Skeletal muscle tissue (tissue), 4 donors: ENCODE results near the gene IQCM. TPM values are rescaled to one million over a fixed set of nuclear protein-coding genes. Genes with fewer than 3 reads are reported as not detected.
A peak's percentile ranks its signal among the peaks of the same experiment; 100 is the strongest.

Source experiments
- H3K27ac ChIP-seq: one replicate; pipeline ENCODE4 v1.7.0; 2013; ENCODE audit warnings: mild to moderate bottlenecking, low read depth, low read length, inconsistent platforms
- H3K27me3 ChIP-seq, 3 donors: one replicate each; pipeline ENCODE4 v1.7.0; 2013; ENCODE audit warnings: low read length in 3 of 3; ENCODE audit not compliant: control insufficient read depth in 3 of 3, insufficient read depth in 3 of 3
- H3K36me3 ChIP-seq, 3 donors: one replicate each; pipeline ENCODE4 v1.7.0; 2013; ENCODE audit warnings: low read length in 3 of 3; ENCODE audit not compliant: control insufficient read depth in 3 of 3, insufficient read depth in 3 of 3
- H3K4me1 ChIP-seq, 3 donors: one replicate each; pipeline ENCODE4 v1.7.0; 2013; ENCODE audit warnings: low read length in 3 of 3, mild to moderate bottlenecking in 3 of 3; ENCODE audit not compliant: control insufficient read depth in 3 of 3, insufficient read depth in 3 of 3
- H3K4me3 ChIP-seq, 3 donors: one replicate each; pipeline ENCODE4 v1.7.0; 2013; ENCODE audit warnings: low read length in 3 of 3
- H3K9ac ChIP-seq, 3 donors: one replicate each; pipeline ENCODE4 v1.7.0; 2013; ENCODE audit warnings: low read length in 3 of 3, mild to moderate bottlenecking in 3 of 3, moderate library complexity in 2 of 3, low read depth in 1 of 3
- H3K9me3 ChIP-seq, 3 donors: one replicate each; pipeline ENCODE4 v1.7.0; 2013; ENCODE audit warnings: low read length in 3 of 3; ENCODE audit not compliant: control insufficient read depth in 3 of 3
- total RNA-seq: library from RNA; depleted of rRNA; stranded (reverse); fragments of >200 nt; gene quantifications from one replicate; pipeline ENCODE4 v1.2.3, GENCODE V29; 2014
- donor health status: Osteomylitis.

Gene IQCM
- total RNA-seq, 1 donor from 2014 or later: not detected

GRCh38 chr4:149466446-149466845 lies 349.2 kb downstream of the IQCM start:
- no peak overlapping the region for H3K27ac ChIP-seq
- H3K4me3 ChIP-seq: no peak overlapping the region
- H3K9me3 ChIP-seq: no peaks in the 10 kb centered on the region
- no peaks in the 10 kb centered on the region for H3K36me3 ChIP-seq
- no peaks in the 10 kb centered on the region for H3K27me3 ChIP-seq
- H3K9ac ChIP-seq: no peak overlapping the region
- no peaks in the 10 kb centered on the region for H3K4me1 ChIP-seq

GRCh38 chr4:149465955-149466354 lies 349.7 kb downstream of the IQCM start:
- no peaks in the 10 kb centered on the region for H3K9me3 ChIP-seq
- no peak overlapping the region for H3K9ac ChIP-seq
- H3K4me1 ChIP-seq: no peaks in the 10 kb centered on the region
- H3K27ac ChIP-seq: no peak overlapping the region
- no peak overlapping the region for H3K4me3 ChIP-seq
- no peaks in the 10 kb centered on the region for H3K27me3 ChIP-seq
- no peaks in the 10 kb centered on the region for H3K36me3 ChIP-seq

DNA sequence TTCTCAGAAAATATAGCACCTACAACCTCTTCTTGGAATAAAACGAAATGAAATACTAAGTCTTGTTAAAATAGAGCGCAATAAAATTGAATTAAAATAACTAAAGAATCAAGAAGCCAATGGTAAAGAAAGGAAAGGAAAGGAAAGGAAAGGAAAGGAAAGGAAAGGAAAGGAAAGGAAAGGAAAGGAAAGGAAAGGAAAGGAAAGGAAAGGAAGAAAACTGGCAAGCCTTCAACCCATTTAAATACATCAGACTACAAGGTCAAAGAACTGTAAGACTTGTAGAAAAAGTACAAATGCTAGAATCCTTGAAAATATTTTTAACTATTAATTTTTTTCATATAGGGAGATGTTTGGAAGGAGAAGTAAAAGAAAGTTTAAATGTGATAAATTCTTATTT lies 372.1 kb downstream of the IQCM start:
- no peak overlapping the region for H3K27ac ChIP-seq
- H3K4me3 ChIP-seq: no peak overlapping the region
- H3K9ac ChIP-seq: no peak overlapping the region
- no peaks in the 10 kb centered on the region for H3K9me3 ChIP-seq
- H3K4me1 ChIP-seq: no peaks in the 10 kb centered on the region
- no peaks in the 10 kb centered on the region for H3K36me3 ChIP-seq
- no peaks in the 10 kb centered on the region for H3K27me3 ChIP-seq

DNA sequence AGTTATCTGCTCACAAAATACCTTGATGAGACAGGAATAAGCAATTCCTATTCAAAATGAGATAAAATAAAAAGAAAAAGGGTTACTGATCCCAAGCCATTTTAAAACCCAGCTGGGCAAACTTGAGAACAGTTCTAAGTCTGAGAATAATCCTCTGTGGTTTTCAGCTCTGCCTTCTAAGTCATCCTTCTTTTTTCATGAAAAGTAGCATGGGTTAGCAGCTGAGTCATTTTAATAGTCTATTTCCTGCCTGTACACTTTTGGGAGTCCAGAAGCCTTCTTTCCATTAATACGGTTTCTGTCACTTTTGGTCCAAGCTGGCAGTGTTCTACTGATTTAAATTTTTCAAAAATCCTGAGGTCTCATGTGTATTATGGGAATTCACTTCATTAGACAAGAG lies 374.3 kb downstream of the IQCM start:
- no peaks in the 10 kb centered on the region for H3K36me3 ChIP-seq

GRCh38 chr4:149426461-149426860 lies 389.2 kb downstream of the IQCM start:
- no peaks in the 10 kb centered on the region for H3K4me1 ChIP-seq
- no peak overlapping the region for H3K27ac ChIP-seq
- no peaks in the 10 kb centered on the region for H3K9me3 ChIP-seq
- no peaks in the 10 kb centered on the region for H3K27me3 ChIP-seq
- H3K36me3 ChIP-seq: no peaks in the 10 kb centered on the region
- no peak overlapping the region for H3K4me3 ChIP-seq
- no peak overlapping the region for H3K9ac ChIP-seq

More for the DNA sequence above, 374.3 kb downstream of the IQCM start:
- Histone ChIP-seq H3K9ac (no peak overlapping the region), H3K4me3 (no peak overlapping the region), H3K9me3 (no peaks in the 10 kb centered on the region), H3K27me3 (no peaks in the 10 kb centered on the region), H3K4me1 (no peaks in the 10 kb centered on the region), H3K27ac (no peak overlapping the region)

DNA sequence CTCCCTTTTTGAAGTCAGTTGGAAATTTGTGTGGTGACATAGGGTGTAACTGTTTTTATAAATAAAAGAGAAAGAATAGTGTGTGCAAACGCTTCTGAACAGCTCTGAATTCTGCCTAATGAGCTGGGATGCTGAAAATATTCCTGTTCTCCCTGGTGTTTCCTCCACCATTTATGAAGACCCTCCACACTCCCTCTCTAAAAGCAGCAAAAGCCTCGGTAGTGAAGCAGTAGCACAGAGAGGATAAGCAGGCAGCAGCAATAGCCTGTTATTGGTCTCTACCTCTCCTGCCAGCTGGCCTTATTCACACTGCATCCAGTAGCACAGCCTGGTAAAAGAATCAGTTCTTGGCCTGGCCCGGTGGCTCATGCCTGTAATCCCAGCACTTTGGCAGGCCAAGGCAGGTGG lies 406.1 kb downstream of the IQCM start:
- Histone ChIP-seq H3K4me3 (no peak overlapping the region), H3K36me3 (no peaks in the 10 kb centered on the region), H3K9ac (no peak overlapping the region), H3K27ac (peak overlapping the region; percentile 23), H3K9me3 (no peaks in the 10 kb centered on the region), H3K4me1 (no peaks in the 10 kb centered on the region), H3K27me3 (no peaks in the 10 kb centered on the region)

- no peaks in the 10 kb centered on the region for H3K9me3 ChIP-seq
- peak overlapping the region; percentile 23 for H3K27ac ChIP-seq
- H3K4me1 ChIP-seq: no peaks in the 10 kb centered on the region
- H3K27me3 ChIP-seq: no peaks in the 10 kb centered on the region
- no peak overlapping the region for H3K4me3 ChIP-seq
- no peaks in the 10 kb centered on the region for H3K36me3 ChIP-seq
- no peak overlapping the region for H3K9ac ChIP-seq
Observed at GRCh38 chr4:149409146-149409545, 406.5 kb downstream of the IQCM start.

DNA sequence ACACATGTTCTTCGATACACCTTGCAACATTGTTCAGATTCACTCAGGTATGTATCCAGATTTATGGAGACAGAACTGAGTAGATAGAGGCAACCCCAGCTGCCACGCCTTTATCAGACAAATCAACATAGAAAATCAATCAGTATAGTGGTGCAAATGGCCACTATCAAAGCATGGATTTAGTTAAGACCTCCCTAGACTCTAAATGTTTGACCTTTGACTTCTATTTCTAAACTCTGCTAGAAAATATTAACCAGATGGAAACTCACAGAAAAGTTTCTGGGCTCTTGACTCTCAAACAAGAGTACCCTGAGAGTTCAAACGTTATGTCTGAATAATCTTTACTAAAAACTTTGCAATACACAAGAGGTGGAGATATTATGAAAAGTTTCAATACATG lies 411.5 kb downstream of the IQCM start:
- Histone ChIP-seq H3K9ac (no peak overlapping the region), H3K27me3 (no peaks in the 10 kb centered on the region), H3K4me1 (no peaks in the 10 kb centered on the region), H3K9me3 (no peaks in the 10 kb centered on the region), H3K4me3 (no peak overlapping the region), H3K36me3 (no peaks in the 10 kb centered on the region), H3K27ac (no peak overlapping the region)

DNA sequence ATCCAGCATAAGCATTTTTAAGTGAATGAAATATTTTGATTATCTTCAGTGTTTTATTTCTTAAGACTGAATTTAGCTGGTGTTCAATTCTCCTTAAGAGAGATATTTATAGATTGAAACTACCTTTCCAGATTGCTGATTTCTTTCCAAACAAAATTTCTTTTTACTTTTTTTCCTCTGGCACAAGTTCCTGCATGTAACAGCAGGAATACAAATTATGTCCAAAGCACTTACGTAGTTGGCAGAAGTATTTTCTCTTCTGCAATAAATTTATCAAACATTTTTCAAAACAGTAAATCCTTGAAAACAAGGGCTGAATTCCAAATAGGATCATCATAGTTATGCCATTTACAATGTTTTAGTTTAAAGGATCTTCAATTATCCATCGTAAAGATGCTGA lies 412.6 kb downstream of the IQCM start:
- Histone ChIP-seq H3K36me3 (no peaks in the 10 kb centered on the region), H3K9ac (no peak overlapping the region)

GRCh38 chr4:149398993-149399392 lies 416.6 kb downstream of the IQCM start:
- Histone ChIP-seq H3K9ac (no peak overlapping the region), H3K4me3 (no peak overlapping the region), H3K36me3 (no peaks in the 10 kb centered on the region), H3K27me3 (no peaks in the 10 kb centered on the region), H3K9me3 (no peaks in the 10 kb centered on the region), H3K4me1 (no peaks in the 10 kb centered on the region), H3K27ac (no peak overlapping the region)

More for the DNA sequence above, 412.6 kb downstream of the IQCM start:
- no peak overlapping the region for H3K27ac ChIP-seq
- H3K4me3 ChIP-seq: no peak overlapping the region
- H3K9me3 ChIP-seq: no peaks in the 10 kb centered on the region
- H3K27me3 ChIP-seq: no peaks in the 10 kb centered on the region
- no peaks in the 10 kb centered on the region for H3K4me1 ChIP-seq
